Measurements from ENCODE around the gene SLC18A3. TPM values are rescaled to one million over a fixed set of nuclear protein-coding genes. Genes with fewer than 3 reads are reported as not detected.

Gene SLC18A3
- total and polyA plus RNA-seq, 5 donors from 2014 or later: not detected

DNA sequence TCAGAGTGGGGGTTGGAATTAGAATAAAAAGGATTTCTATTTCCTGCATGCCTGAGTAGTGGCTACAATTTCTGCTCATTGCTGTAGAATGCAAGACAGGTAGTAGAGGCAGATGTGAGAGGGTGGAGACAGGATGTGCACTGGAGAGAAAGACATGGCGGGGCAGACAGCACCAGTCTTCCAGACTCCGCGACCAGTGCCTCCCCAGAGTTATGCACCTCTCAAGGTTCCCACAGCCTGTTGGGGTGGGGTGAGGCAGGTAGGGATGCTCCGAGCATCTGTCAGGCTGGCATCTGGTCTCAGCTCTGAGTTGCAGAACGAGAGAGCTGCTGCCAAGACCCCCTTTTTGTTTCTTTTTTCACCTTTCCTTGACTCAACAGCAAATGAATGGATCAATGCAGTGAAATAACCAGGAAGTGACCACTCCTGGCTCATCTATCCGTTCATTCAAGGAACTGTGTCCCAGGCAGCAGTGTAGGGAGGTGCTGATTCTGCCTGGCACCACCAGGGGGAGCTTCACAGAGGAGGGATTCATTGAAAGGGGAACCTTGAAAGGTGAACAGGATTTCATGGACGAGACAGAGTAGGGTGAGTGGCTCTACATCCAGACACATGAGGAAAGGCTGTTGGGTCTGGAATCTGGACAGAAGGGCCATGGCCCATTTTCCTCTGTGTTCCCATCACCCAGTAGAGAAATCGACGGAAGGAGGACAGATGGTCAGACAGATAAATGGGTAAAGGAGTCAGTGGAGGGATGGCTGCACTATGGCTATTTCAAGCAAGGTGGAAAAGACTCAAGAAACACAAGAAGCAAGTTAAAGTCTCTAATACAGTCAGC lies 17.2 kb upstream of the SLC18A3 start:
- Mint-ChIP-seq H3K9me3 (peaks cover 0 to 8% (median 2%) of the 10 kb centered on the region in 7 donors), H3K27ac (no peak overlapping the region), H3K27me3 (peaks cover 17% of the 10 kb centered on the region), H3K4me3 (no peak overlapping the region), H3K4me1 (peaks cover 0 to 6% (median 2%) of the 10 kb centered on the region in 4 donors), H3K36me3 (no peaks in the 10 kb centered on the region)
- H3K27ac ChIP-seq (ENCODE audit: insufficient read depth, low read length, poor library complexity, severe bottlenecking): no peak overlapping the region
- DNase-seq: peak; percentile 12 to 51 (median 38)
- H3K27me3 ChIP-seq (ENCODE audit: control insufficient read depth, insufficient read depth, low read length): no peaks in the 10 kb centered on the region
- no peaks in the 10 kb centered on the region for H3K4me1 ChIP-seq (ENCODE audit: control insufficient read depth, insufficient read depth, low read length, poor library complexity, severe bottlenecking)
- H3K4me3 ChIP-seq (ENCODE audit: low read depth, low read length): no peak overlapping the region
- ATAC-seq (ENCODE audit: low read depth in 2 of 2): peak in 1 of 2 donors; percentile 59
- no peaks in the 10 kb centered on the region for H3K36me3 ChIP-seq (ENCODE audit: control insufficient read depth, insufficient read depth, low read length)
- peaks cover 0 to 5% of the 10 kb centered on the region in 2 experiments for H3K9me3 ChIP-seq (ENCODE audit: control insufficient read depth in 2 of 2, low read length in 2 of 2)

DNA sequence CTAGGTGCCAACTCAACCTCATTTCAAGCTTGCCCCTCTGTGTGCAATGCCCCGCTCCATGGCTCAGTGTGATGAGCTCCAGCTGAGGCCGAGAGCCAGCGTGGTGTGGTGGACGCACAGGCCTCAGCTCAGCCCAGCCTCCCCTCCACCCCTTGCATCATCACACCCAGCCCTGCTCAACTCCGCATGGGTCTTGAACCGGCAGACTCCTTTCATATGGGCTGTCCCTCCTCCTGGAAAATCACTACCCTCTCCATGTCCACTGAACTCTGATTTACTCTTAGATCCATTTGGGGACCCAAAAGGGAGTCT lies 16.6 kb upstream of the SLC18A3 start:
- no peak overlapping the region for H3K27ac Mint-ChIP-seq
- H3K27me3 Mint-ChIP-seq: peaks cover 17% of the 10 kb centered on the region
- ATAC-seq (ENCODE audit: low read depth in 2 of 2): no peak

DNA sequence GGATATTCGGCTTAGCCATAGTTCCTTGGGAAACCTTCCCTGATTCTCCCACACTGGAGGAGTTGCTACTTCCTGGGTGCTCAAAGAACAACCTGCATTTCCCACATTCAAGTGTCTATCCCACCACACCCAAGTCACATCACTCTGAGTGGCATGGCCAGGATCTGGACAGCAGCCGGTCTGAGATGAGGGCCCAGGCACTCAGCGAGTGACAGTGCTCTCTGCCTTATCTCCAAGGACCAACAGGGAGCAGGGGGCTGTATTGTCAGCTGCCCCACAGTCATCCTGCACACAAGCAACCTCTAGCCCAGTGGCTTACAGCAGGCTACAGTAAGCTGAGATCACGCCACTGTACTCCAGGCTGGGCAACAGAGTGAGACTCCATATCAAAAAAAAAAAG lies 16.1 kb upstream of the SLC18A3 start:
- H3K9me3 ChIP-seq (ENCODE audit: control insufficient read depth in 2 of 2, low read length in 2 of 2): peaks cover 0 to 5% of the 10 kb centered on the region in 2 experiments
- no peaks in the 10 kb centered on the region for H3K36me3 ChIP-seq (ENCODE audit: control insufficient read depth, insufficient read depth, low read length)
- H3K4me3 ChIP-seq (ENCODE audit: low read depth, low read length): no peak overlapping the region
- Mint-ChIP-seq H3K9me3 (peaks cover 0 to 4% (median 2%) of the 10 kb centered on the region in 7 donors), H3K4me1 (peaks cover 0 to 6% (median 2%) of the 10 kb centered on the region in 4 donors), H3K4me3 (no peak overlapping the region), H3K27me3 (peaks cover 16% of the 10 kb centered on the region), H3K27ac (no peak overlapping the region), H3K36me3 (no peaks in the 10 kb centered on the region)
- no peaks in the 10 kb centered on the region for H3K4me1 ChIP-seq (ENCODE audit: control insufficient read depth, insufficient read depth, low read length, poor library complexity, severe bottlenecking)
- no peaks in the 10 kb centered on the region for H3K27me3 ChIP-seq (ENCODE audit: control insufficient read depth, insufficient read depth, low read length)
- ATAC-seq (ENCODE audit: low read depth in 2 of 2) (no peak), DNase-seq (no peak)
- H3K27ac ChIP-seq (ENCODE audit: insufficient read depth, low read length, poor library complexity, severe bottlenecking): no peak overlapping the region

More for the DNA sequence above, 16.6 kb upstream of the SLC18A3 start:
- no peak overlapping the region for H3K27ac ChIP-seq (ENCODE audit: insufficient read depth, low read length, poor library complexity, severe bottlenecking)
- H3K4me3 ChIP-seq (ENCODE audit: low read depth, low read length): no peak overlapping the region
- DNase-seq: no peak
- H3K27me3 ChIP-seq (ENCODE audit: control insufficient read depth, insufficient read depth, low read length): no peaks in the 10 kb centered on the region
- Mint-ChIP-seq H3K9me3 (peaks cover 0 to 5% (median 2%) of the 10 kb centered on the region in 7 donors), H3K4me3 (no peak overlapping the region), H3K4me1 (peaks cover 0 to 6% (median 2%) of the 10 kb centered on the region in 4 donors), H3K36me3 (no peaks in the 10 kb centered on the region)
- no peaks in the 10 kb centered on the region for H3K36me3 ChIP-seq (ENCODE audit: control insufficient read depth, insufficient read depth, low read length)
- H3K9me3 ChIP-seq (ENCODE audit: control insufficient read depth in 2 of 2, low read length in 2 of 2): peaks cover 0 to 5% of the 10 kb centered on the region in 2 experiments
- H3K4me1 ChIP-seq (ENCODE audit: control insufficient read depth, insufficient read depth, low read length, poor library complexity, severe bottlenecking): no peaks in the 10 kb centered on the region

DNA sequence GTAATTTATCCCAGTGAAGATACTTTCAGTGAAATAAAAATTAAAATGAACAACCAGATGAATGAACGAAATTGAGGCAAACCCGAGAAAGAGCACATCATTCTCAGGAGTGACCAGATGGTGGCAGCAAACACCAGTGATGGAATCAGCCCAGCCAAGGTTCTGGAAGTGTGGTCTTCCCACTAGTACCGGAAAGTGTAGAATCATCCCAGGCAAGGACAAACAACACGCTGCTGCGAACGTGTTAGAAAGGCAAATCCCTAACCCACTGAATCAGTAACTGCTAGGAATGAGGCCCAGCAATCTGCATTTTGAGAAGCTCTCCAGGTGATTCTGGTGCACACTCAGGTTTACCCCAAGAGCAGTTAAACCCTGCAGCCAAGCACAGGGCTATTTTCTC lies 15.5 kb upstream of the SLC18A3 start:
- H3K4me3 ChIP-seq (ENCODE audit: low read depth, low read length): no peak overlapping the region
- H3K36me3 Mint-ChIP-seq: no peaks in the 10 kb centered on the region
- H3K9me3 Mint-ChIP-seq: peaks cover 0 to 2% (median 0%) of the 10 kb centered on the region in 7 donors
- H3K4me3 Mint-ChIP-seq: no peak overlapping the region
- H3K4me1 ChIP-seq (ENCODE audit: control insufficient read depth, insufficient read depth, low read length, poor library complexity, severe bottlenecking): no peaks in the 10 kb centered on the region
- DNase-seq (no peak), ATAC-seq (ENCODE audit: low read depth in 2 of 2) (no peak)
- H3K27ac Mint-ChIP-seq: peak overlapping the region in 1 of 3 donors; percentile 45
- no peaks in the 10 kb centered on the region for H3K36me3 ChIP-seq (ENCODE audit: control insufficient read depth, insufficient read depth, low read length)
- H3K27ac ChIP-seq (ENCODE audit: insufficient read depth, low read length, poor library complexity, severe bottlenecking): no peak overlapping the region
- H3K4me1 Mint-ChIP-seq: peaks cover 0 to 6% (median 2%) of the 10 kb centered on the region in 4 donors
- H3K27me3 Mint-ChIP-seq: peaks cover 16% of the 10 kb centered on the region
- H3K27me3 ChIP-seq (ENCODE audit: control insufficient read depth, insufficient read depth, low read length): no peaks in the 10 kb centered on the region
- peaks cover 0 to 1% of the 10 kb centered on the region in 2 experiments for H3K9me3 ChIP-seq (ENCODE audit: control insufficient read depth in 2 of 2, low read length in 2 of 2)

DNA sequence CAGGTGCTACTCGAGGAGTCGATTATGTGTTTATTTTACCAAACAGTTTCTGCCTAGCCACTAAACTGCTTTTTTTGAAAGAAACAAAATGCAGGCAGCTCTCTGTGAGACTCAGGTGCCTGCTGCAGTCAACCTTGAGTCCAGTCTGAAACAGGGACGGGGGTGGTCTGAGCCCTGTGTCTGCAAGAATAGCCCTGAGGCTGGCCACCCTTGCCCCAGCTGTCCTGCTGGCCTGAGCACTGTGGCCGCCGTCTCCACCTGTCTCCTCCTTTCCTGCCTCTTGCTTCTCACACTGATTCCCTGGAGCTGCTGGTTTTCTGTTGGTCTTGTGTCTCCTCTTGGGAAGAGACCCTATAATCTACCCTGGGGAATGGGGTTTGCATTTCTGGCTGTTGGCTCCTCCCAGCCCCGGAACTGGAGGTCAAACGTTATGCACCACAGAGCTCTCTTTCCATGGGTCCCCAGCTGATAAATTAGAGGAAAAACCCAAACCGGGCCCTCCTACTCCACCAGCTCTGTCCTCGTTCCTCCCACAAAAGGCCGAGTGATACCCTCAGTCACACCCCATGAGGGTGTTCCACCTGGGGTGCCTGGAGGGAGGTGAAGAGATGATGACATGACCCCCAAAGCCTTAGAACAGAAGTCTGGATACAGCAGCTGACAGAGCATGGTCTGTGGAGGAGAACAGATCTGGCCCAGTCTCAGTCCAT lies 15.0 kb upstream of the SLC18A3 start:
- no peak for DNase-seq
- H3K27me3 Mint-ChIP-seq: peaks cover 14% of the 10 kb centered on the region
- no peaks in the 10 kb centered on the region for H3K4me1 ChIP-seq (ENCODE audit: control insufficient read depth, insufficient read depth, low read length, poor library complexity, severe bottlenecking)
- H3K27ac ChIP-seq (ENCODE audit: insufficient read depth, low read length, poor library complexity, severe bottlenecking): no peak overlapping the region
- no peaks in the 10 kb centered on the region for H3K36me3 Mint-ChIP-seq
- no peak for ATAC-seq (ENCODE audit: low read depth in 2 of 2)
- H3K27ac Mint-ChIP-seq: no peak overlapping the region
- H3K4me3 ChIP-seq (ENCODE audit: low read depth, low read length): no peak overlapping the region
- H3K36me3 ChIP-seq (ENCODE audit: control insufficient read depth, insufficient read depth, low read length): no peaks in the 10 kb centered on the region
- peaks cover 0 to 2% (median 0%) of the 10 kb centered on the region in 7 donors for H3K9me3 Mint-ChIP-seq
- no peak overlapping the region for H3K4me3 Mint-ChIP-seq
- H3K27me3 ChIP-seq (ENCODE audit: control insufficient read depth, insufficient read depth, low read length): no peaks in the 10 kb centered on the region
- peaks cover 0 to 6% (median 2%) of the 10 kb centered on the region in 4 donors for H3K4me1 Mint-ChIP-seq
- no peaks in the 10 kb centered on the region for H3K9me3 ChIP-seq (ENCODE audit: control insufficient read depth in 2 of 2, low read length in 2 of 2)

DNA sequence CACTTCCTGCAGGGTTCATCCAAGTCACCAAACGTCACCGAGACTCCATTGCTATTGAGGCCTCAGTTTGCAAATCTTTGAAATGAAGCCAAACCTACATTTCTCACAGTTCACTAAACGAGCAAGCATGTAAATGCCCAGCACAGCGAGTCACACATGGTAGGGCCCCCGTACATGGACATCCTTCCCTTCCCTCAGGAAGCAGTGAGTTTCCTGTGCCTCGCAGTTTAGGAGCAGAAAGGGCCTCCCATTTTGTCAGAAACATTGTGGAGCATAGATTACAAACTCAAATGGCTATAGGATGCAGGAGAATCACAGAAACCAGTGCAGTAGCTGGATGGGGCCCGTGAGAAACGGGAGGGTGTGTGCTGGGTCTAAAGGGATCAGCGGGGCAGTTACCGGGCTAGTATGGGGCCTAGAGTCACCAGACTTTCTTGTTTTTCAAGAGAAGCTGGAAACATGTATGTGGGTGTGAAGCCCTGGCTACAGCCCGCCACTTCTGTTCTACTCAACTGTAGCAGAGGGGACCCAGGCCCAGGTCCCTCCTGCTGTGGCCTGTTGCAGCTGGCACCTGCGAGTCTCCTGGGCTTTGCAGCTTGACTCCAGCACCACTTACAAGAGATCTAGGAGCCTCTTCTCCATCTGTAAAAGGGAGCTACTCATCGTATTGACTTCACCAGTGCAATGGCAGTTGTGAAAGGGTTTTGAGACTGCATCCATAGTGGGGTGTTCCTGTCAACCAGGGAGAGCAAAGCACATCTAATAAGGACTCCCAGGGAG lies 14.2 kb upstream of the SLC18A3 start:
- H3K4me1 Mint-ChIP-seq: peaks cover 0 to 6% (median 2%) of the 10 kb centered on the region in 4 donors
- H3K9me3 Mint-ChIP-seq: peaks cover 0 to 2% (median 0%) of the 10 kb centered on the region in 7 donors
- no peaks in the 10 kb centered on the region for H3K36me3 Mint-ChIP-seq
- no peaks in the 10 kb centered on the region for H3K4me1 ChIP-seq (ENCODE audit: control insufficient read depth, insufficient read depth, low read length, poor library complexity, severe bottlenecking)
- H3K27ac Mint-ChIP-seq: no peak overlapping the region
- H3K9me3 ChIP-seq (ENCODE audit: control insufficient read depth in 2 of 2, low read length in 2 of 2): no peaks in the 10 kb centered on the region
- no peaks in the 10 kb centered on the region for H3K27me3 ChIP-seq (ENCODE audit: control insufficient read depth, insufficient read depth, low read length)
- H3K27me3 Mint-ChIP-seq: peaks cover 16% of the 10 kb centered on the region
- ATAC-seq (ENCODE audit: low read depth in 2 of 2) (no peak), DNase-seq (no peak)
- H3K4me3 Mint-ChIP-seq: no peak overlapping the region
- H3K27ac ChIP-seq (ENCODE audit: insufficient read depth, low read length, poor library complexity, severe bottlenecking): no peak overlapping the region
- H3K4me3 ChIP-seq (ENCODE audit: low read depth, low read length): no peak overlapping the region
- H3K36me3 ChIP-seq (ENCODE audit: control insufficient read depth, insufficient read depth, low read length): no peaks in the 10 kb centered on the region

DNA sequence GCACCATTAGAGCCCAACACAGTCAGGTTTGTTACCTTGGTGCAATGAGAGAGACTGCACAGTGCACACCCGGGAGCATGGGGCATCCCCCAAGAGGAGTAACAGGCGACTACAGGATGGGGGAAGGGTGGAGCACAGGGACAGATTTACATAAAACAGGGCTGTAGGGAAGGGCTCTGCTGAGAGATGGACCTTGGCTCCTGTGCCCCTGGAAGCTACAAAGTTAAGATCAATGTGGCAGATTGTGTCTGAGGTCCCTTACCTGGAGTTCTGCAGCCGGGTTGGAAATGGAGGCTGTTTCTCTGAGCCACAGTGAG lies 13.7 kb upstream of the SLC18A3 start:
- Histone ChIP-seq H3K4me1 (ENCODE audit: control insufficient read depth, insufficient read depth, low read length, poor library complexity, severe bottlenecking) (no peaks in the 10 kb centered on the region), H3K27ac (ENCODE audit: insufficient read depth, low read length, poor library complexity, severe bottlenecking) (no peak overlapping the region), H3K4me3 (ENCODE audit: low read depth, low read length) (no peak overlapping the region), H3K9me3 (ENCODE audit: control insufficient read depth in 2 of 2, low read length in 2 of 2) (no peaks in the 10 kb centered on the region), H3K27me3 (ENCODE audit: control insufficient read depth, insufficient read depth, low read length) (no peaks in the 10 kb centered on the region), H3K36me3 (ENCODE audit: control insufficient read depth, insufficient read depth, low read length) (no peaks in the 10 kb centered on the region)
- Mint-ChIP-seq H3K4me1 (peaks cover 0 to 6% (median 2%) of the 10 kb centered on the region in 4 donors), H3K36me3 (no peaks in the 10 kb centered on the region), H3K9me3 (peaks cover 0 to 2% (median 0%) of the 10 kb centered on the region in 7 donors), H3K27ac (no peak overlapping the region), H3K4me3 (no peak overlapping the region), H3K27me3 (peaks cover 21% of the 10 kb centered on the region)
- no peak for ATAC-seq (ENCODE audit: low read depth in 2 of 2)
- no peak for DNase-seq

Measured in CD4-positive, CD25-positive, alpha-beta regulatory T cell (primary cell).